GM12874 (cell line): ENCODE results near the gene ZSWIM5.

Experiments
- CTCF ChIP-seq: IDR thresholded peaks from 2 replicates; pipeline ENCODE4 v1.5.1; 2011; ENCODE audit warnings: low read depth, mild to moderate bottlenecking, control low read depth, low read length, moderate library complexity; ENCODE audit not compliant: insufficient read depth

ZSWIM5 gene

GRCh38 chr1:45007311-45007710 is 199.1 kb downstream of the ZSWIM5 start:
- TF ChIP-seq CTCF, result no peak

GRCh38 chr1:45005761-45006160 is 200.6 kb downstream of the ZSWIM5 start:
- no peak for TF ChIP-seq CTCF

- no peak for TF ChIP-seq CTCF
Measured at GRCh38 chr1:45004281-45004920, 202.0 kb downstream of the ZSWIM5 start.

GRCh38 chr1:45003741-45004140 is 202.7 kb downstream of the ZSWIM5 start:
- no peak for TF ChIP-seq CTCF

- TF ChIP-seq CTCF, result no peak
Measured at GRCh38 chr1:45002650-45003645, 203.5 kb downstream of the ZSWIM5 start.

- no peak for TF ChIP-seq CTCF
Measured at GRCh38 chr1:45001011-45001481, 205.4 kb downstream of the ZSWIM5 start.

GRCh38 chr1:44999232-44999631 is 207.2 kb downstream of the ZSWIM5 start:
- no peak for TF ChIP-seq CTCF
